Measurements from ENCODE around the gene BCL2L14.

Gene BCL2L14

GRCh38 chr12:12035229-12035628 is 35.5 kb upstream of the BCL2L14 start:
- no peak overlapping the region for H3K4me3 ChIP-seq (ENCODE audit: control insufficient read depth, low read depth, low read length)
- DNase-seq (ENCODE audit: low read depth) = no peak
- TF ChIP-seq, protein P1, sequence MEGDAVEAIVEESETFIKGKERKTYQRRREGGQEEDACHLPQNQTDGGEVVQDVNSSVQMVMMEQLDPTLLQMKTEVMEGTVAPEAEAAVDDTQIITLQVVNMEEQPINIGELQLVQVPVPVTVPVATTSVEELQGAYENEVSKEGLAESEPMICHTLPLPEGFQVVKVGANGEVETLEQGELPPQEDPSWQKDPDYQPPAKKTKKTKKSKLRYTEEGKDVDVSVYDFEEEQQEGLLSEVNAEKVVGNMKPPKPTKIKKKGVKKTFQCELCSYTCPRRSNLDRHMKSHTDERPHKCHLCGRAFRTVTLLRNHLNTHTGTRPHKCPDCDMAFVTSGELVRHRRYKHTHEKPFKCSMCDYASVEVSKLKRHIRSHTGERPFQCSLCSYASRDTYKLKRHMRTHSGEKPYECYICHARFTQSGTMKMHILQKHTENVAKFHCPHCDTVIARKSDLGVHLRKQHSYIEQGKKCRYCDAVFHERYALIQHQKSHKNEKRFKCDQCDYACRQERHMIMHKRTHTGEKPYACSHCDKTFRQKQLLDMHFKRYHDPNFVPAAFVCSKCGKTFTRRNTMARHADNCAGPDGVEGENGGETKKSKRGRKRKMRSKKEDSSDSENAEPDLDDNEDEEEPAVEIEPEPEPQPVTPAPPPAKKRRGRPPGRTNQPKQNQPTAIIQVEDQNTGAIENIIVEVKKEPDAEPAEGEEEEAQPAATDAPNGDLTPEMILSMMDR (IDR thresholded peaks at IDR 0.05; ENCODE audit: control insufficient read depth, insufficient read depth, low read depth, low read length, missing control alignments) = no peak

GRCh38 chr12:12036901-12037300 is 33.8 kb upstream of the BCL2L14 start:
- no peak overlapping the region for H3K4me3 ChIP-seq (ENCODE audit: control insufficient read depth, low read depth, low read length)
- TF ChIP-seq, protein P1 (IDR thresholded peaks at IDR 0.05; ENCODE audit: control insufficient read depth, insufficient read depth, low read depth, low read length, missing control alignments) = no peak
- no peak for DNase-seq (ENCODE audit: low read depth)

GRCh38 chr12:12039897-12040296 is 30.8 kb upstream of the BCL2L14 start:
- no peak overlapping the region for H3K4me3 ChIP-seq (ENCODE audit: control insufficient read depth, low read depth, low read length)
- TF ChIP-seq, protein P1 (IDR thresholded peaks at IDR 0.05; ENCODE audit: control insufficient read depth, insufficient read depth, low read depth, low read length, missing control alignments) = no peak
- no peak for DNase-seq (ENCODE audit: low read depth)

DNA sequence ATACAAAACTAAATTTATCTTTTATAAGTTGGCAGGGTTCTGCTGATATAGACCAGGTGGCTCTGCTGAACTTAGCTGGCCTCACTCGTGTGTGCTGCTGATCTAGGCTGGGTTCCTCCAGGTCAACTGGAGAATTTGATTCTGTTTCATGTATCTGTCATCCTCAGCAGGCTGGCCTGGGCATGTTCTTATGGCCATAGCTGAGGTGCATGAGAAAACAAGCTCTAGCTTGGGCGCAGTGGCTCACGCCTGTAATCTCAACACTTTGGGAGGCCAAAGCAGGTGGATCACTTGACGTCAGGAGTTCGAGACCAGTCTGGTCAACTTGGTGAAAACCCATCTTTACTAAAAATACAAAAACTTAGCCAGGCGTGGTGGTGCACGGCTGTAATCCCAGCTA is 24.3 kb upstream of the BCL2L14 start:
- H3K4me3 ChIP-seq (ENCODE audit: control insufficient read depth, low read depth, low read length) = no peak overlapping the region
- no peak for DNase-seq (ENCODE audit: low read depth)
- TF ChIP-seq, protein P1 (IDR thresholded peaks at IDR 0.05; ENCODE audit: control insufficient read depth, insufficient read depth, low read depth, low read length, missing control alignments) = no peak

DNA sequence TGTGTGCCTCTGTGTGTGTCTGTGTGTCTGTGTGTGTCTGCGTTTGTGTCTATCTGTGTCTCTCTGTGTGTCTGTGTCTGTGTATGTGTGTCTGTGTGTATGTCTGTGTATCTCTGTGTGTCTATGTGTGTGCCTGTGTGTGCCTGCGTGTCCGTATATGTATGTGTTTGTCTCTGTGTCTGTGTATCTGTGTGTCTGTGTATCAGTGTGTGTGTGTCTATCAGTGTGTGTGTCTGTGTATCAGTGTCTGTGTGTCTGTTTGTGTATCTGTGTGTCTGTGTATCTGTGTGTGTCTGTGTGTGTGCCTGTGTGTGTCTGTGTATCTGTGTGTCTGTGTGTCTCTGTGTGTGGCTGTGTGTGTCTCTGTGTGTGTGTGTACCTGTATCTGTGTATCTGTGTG is 23.1 kb upstream of the BCL2L14 start:
- DNase-seq (ENCODE audit: low read depth) = no peak
- TF ChIP-seq, protein P1 (IDR thresholded peaks at IDR 0.05; ENCODE audit: control insufficient read depth, insufficient read depth, low read depth, low read length, missing control alignments) = no peak
- no peak overlapping the region for H3K4me3 ChIP-seq (ENCODE audit: control insufficient read depth, low read depth, low read length)

- no peak for DNase-seq (ENCODE audit: low read depth)
- no peak overlapping the region for H3K4me3 ChIP-seq (ENCODE audit: control insufficient read depth, low read depth, low read length)
- TF ChIP-seq, protein P1 (IDR thresholded peaks at IDR 0.05; ENCODE audit: control insufficient read depth, insufficient read depth, low read depth, low read length, missing control alignments) = no peak
These were observed 22.5 kb upstream of the BCL2L14 start for GRCh38 chr12:12048266-12048665.

DNA sequence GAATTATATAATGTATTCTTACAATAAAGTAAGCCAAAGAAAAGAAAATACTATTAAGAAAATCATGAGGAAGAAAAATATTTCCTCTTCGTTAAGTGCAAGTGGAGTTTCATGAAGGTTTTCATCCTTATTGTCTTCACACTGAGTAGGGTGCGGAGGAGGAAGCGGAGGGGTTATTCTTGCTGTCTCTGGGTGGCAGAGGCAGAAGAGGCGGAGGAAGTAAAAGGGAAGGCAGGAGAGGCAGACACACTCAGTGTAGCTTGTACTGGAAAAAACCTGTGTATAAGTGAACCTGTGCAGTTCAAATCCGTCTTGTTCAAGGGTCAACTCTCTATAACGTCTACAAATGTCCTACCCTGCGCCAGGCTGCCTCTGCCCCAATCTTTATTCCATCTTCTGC is 22.0 kb upstream of the BCL2L14 start:
- H3K4me3 ChIP-seq (ENCODE audit: control insufficient read depth, low read depth, low read length) = no peak overlapping the region

More for the DNA sequence above, 22.0 kb upstream of the BCL2L14 start:
- no peak for DNase-seq (ENCODE audit: low read depth)
- TF ChIP-seq, protein P1 (IDR thresholded peaks at IDR 0.05; ENCODE audit: control insufficient read depth, insufficient read depth, low read depth, low read length, missing control alignments) = no peak
